ENCODE measurements around the gene STRBP. TPM values are rescaled to one million over a fixed set of nuclear protein-coding genes. Genes with fewer than 3 reads are reported as not detected.

STRBP gene
- polyA plus RNA-seq, 3 donors from 2014 or later: 9.0 to 15.8 (median 10.4) TPM

GRCh38 chr9:123150708-123151503 is 117.5 kb downstream of the STRBP start:
- H3K36me3 Mint-ChIP-seq: peaks cover 0 to 11% (median 8%) of the 10 kb centered on the region in 3 donors
- no peaks in the 10 kb centered on the region for H3K9me3 Mint-ChIP-seq
- H3K27me3 Mint-ChIP-seq (ENCODE audit: low read depth in 3 of 3): peaks cover 0 to 2% (median 0%) of the 10 kb centered on the region in 3 donors
- no peak for DNase-seq
- H3K4me1 Mint-ChIP-seq: no peaks in the 10 kb centered on the region
- no peak overlapping the region for H3K4me3 Mint-ChIP-seq
- H3K27ac Mint-ChIP-seq: no peak overlapping the region

- Mint-ChIP-seq H3K36me3 (peaks cover 0 to 16% (median 11%) of the 10 kb centered on the region in 3 donors), H3K4me1 (no peaks in the 10 kb centered on the region)
Measured at GRCh38 chr9:123149067-123149466, 119.3 kb downstream of the STRBP start.

GRCh38 chr9:123138163-123138562 is 130.2 kb downstream of the STRBP start:
- Mint-ChIP-seq H3K27ac (no peak overlapping the region), H3K36me3 (peaks cover 5 to 9% (median 7%) of the 10 kb centered on the region in 3 donors), H3K4me3 (no peak overlapping the region)

More at GRCh38 chr9:123149067-123149466, 119.3 kb downstream of the STRBP start:
- Mint-ChIP-seq H3K9me3 (no peaks in the 10 kb centered on the region), H3K27ac (no peak overlapping the region), H3K4me3 (no peak overlapping the region), H3K27me3 (ENCODE audit: low read depth in 3 of 3) (peaks cover 0 to 2% (median 0%) of the 10 kb centered on the region in 3 donors)
- no peak for DNase-seq

GRCh38 chr9:123135430-123135829 is 133.0 kb downstream of the STRBP start:
- no peaks in the 10 kb centered on the region for H3K4me1 Mint-ChIP-seq
- H3K9me3 Mint-ChIP-seq: no peaks in the 10 kb centered on the region
- H3K27me3 Mint-ChIP-seq (ENCODE audit: low read depth in 3 of 3): no peaks in the 10 kb centered on the region
- peaks cover 5 to 9% (median 7%) of the 10 kb centered on the region in 3 donors for H3K36me3 Mint-ChIP-seq
- no peak overlapping the region for H3K27ac Mint-ChIP-seq
- no peak overlapping the region for H3K4me3 Mint-ChIP-seq
- DNase-seq: no peak

More at GRCh38 chr9:123138163-123138562, 130.2 kb downstream of the STRBP start:
- no peaks in the 10 kb centered on the region for H3K4me1 Mint-ChIP-seq
- H3K9me3 Mint-ChIP-seq: no peaks in the 10 kb centered on the region
- no peak for DNase-seq
- H3K27me3 Mint-ChIP-seq (ENCODE audit: low read depth in 3 of 3): no peaks in the 10 kb centered on the region

- DNase-seq: no peak
- no peaks in the 10 kb centered on the region for H3K9me3 Mint-ChIP-seq
- no peaks in the 10 kb centered on the region for H3K27me3 Mint-ChIP-seq (ENCODE audit: low read depth in 3 of 3)
Measured at GRCh38 chr9:123132696-123133095, 135.7 kb downstream of the STRBP start.

GRCh38 chr9:123131993-123132392 is 136.4 kb downstream of the STRBP start:
- Mint-ChIP-seq H3K4me3 (no peak overlapping the region), H3K27ac (no peak overlapping the region), H3K27me3 (ENCODE audit: low read depth in 3 of 3) (no peaks in the 10 kb centered on the region), H3K4me1 (no peaks in the 10 kb centered on the region), H3K36me3 (peaks cover 5 to 10% (median 6%) of the 10 kb centered on the region in 3 donors), H3K9me3 (no peaks in the 10 kb centered on the region)
- DNase-seq: no peak

More at GRCh38 chr9:123132696-123133095, 135.7 kb downstream of the STRBP start:
- Mint-ChIP-seq H3K4me3 (no peak overlapping the region), H3K27ac (no peak overlapping the region), H3K4me1 (no peaks in the 10 kb centered on the region), H3K36me3 (peaks cover 5 to 7% (median 7%) of the 10 kb centered on the region in 3 donors)

- Mint-ChIP-seq H3K4me1 (no peaks in the 10 kb centered on the region), H3K27me3 (ENCODE audit: low read depth in 3 of 3) (no peaks in the 10 kb centered on the region), H3K4me3 (no peak overlapping the region), H3K36me3 (peaks cover 3 to 9% (median 5%) of the 10 kb centered on the region in 3 donors), H3K9me3 (no peaks in the 10 kb centered on the region), H3K27ac (no peak overlapping the region)
- DNase-seq: no peak
Measured at GRCh38 chr9:123131258-123131657, 137.1 kb downstream of the STRBP start.

- no peak for DNase-seq
- no peaks in the 10 kb centered on the region for H3K9me3 Mint-ChIP-seq
- no peak overlapping the region for H3K27ac Mint-ChIP-seq
- H3K4me3 Mint-ChIP-seq: no peak overlapping the region
- H3K4me1 Mint-ChIP-seq: no peaks in the 10 kb centered on the region
- H3K27me3 Mint-ChIP-seq (ENCODE audit: low read depth in 3 of 3): no peaks in the 10 kb centered on the region
- peaks cover 0 to 12% (median 0%) of the 10 kb centered on the region in 3 donors for H3K36me3 Mint-ChIP-seq
Measured at GRCh38 chr9:123129423-123129822, 139.0 kb downstream of the STRBP start.

GRCh38 chr9:123128591-123128990 is 139.8 kb downstream of the STRBP start:
- H3K4me3 Mint-ChIP-seq: no peak overlapping the region
- H3K4me1 Mint-ChIP-seq: no peaks in the 10 kb centered on the region
- peaks cover 0 to 14% (median 0%) of the 10 kb centered on the region in 3 donors for H3K36me3 Mint-ChIP-seq
- DNase-seq: no peak
- no peaks in the 10 kb centered on the region for H3K27me3 Mint-ChIP-seq (ENCODE audit: low read depth in 3 of 3)
- no peaks in the 10 kb centered on the region for H3K9me3 Mint-ChIP-seq
- no peak overlapping the region for H3K27ac Mint-ChIP-seq

GRCh38 chr9:123127512-123128075 is 140.8 kb downstream of the STRBP start:
- Mint-ChIP-seq H3K4me3 (no peak overlapping the region), H3K27me3 (ENCODE audit: low read depth in 3 of 3) (no peaks in the 10 kb centered on the region), H3K9me3 (no peaks in the 10 kb centered on the region), H3K36me3 (peaks cover 0 to 14% (median 0%) of the 10 kb centered on the region in 3 donors), H3K27ac (no peak overlapping the region), H3K4me1 (no peaks in the 10 kb centered on the region)
- no peak for DNase-seq

GRCh38 chr9:123121457-123121856 is 146.9 kb downstream of the STRBP start:
- H3K9me3 Mint-ChIP-seq: no peaks in the 10 kb centered on the region
- peaks cover 0 to 7% (median 0%) of the 10 kb centered on the region in 3 donors for H3K36me3 Mint-ChIP-seq
- peaks cover 0 to under 1% (median 0%) of the 10 kb centered on the region in 3 donors for H3K27me3 Mint-ChIP-seq (ENCODE audit: low read depth in 3 of 3)
- no peak for DNase-seq
- no peak overlapping the region for H3K4me3 Mint-ChIP-seq
- H3K27ac Mint-ChIP-seq: no peak overlapping the region
- H3K4me1 Mint-ChIP-seq: no peaks in the 10 kb centered on the region

- H3K27me3 Mint-ChIP-seq (ENCODE audit: low read depth in 3 of 3): peaks cover 0 to 2% (median 0%) of the 10 kb centered on the region in 3 donors
- no peak overlapping the region for H3K4me3 Mint-ChIP-seq
- no peak overlapping the region for H3K27ac Mint-ChIP-seq
Measured at GRCh38 chr9:123120953-123121352, 147.4 kb downstream of the STRBP start.

GRCh38 chr9:123120131-123120530 is 148.3 kb downstream of the STRBP start:
- Mint-ChIP-seq H3K4me3 (no peak overlapping the region), H3K27ac (no peak overlapping the region), H3K36me3 (peaks cover 0 to 2% (median 0%) of the 10 kb centered on the region in 3 donors), H3K27me3 (ENCODE audit: low read depth in 3 of 3) (peaks cover 0 to 2% (median 0%) of the 10 kb centered on the region in 3 donors), H3K9me3 (no peaks in the 10 kb centered on the region), H3K4me1 (no peaks in the 10 kb centered on the region)
- no peak for DNase-seq

More at GRCh38 chr9:123120953-123121352, 147.4 kb downstream of the STRBP start:
- DNase-seq: no peak
- H3K9me3 Mint-ChIP-seq: no peaks in the 10 kb centered on the region
- peaks cover 0 to 2% (median 0%) of the 10 kb centered on the region in 3 donors for H3K36me3 Mint-ChIP-seq
- H3K4me1 Mint-ChIP-seq: no peaks in the 10 kb centered on the region

GRCh38 chr9:123119566-123119965 is 148.8 kb downstream of the STRBP start:
- no peaks in the 10 kb centered on the region for H3K4me1 Mint-ChIP-seq
- no peak overlapping the region for H3K4me3 Mint-ChIP-seq
- H3K9me3 Mint-ChIP-seq: no peaks in the 10 kb centered on the region
- peaks cover 0 to 2% (median 0%) of the 10 kb centered on the region in 3 donors for H3K27me3 Mint-ChIP-seq (ENCODE audit: low read depth in 3 of 3)
- no peak overlapping the region for H3K27ac Mint-ChIP-seq
- H3K36me3 Mint-ChIP-seq: peaks cover 0 to 2% (median 0%) of the 10 kb centered on the region in 3 donors
- DNase-seq: no peak

All from immature natural killer cell (primary cell).